ENCODE results near the gene SNTB2.
"Not testable (repeated sequence)": the region's sequence is repeated elsewhere in the genome, so short reads cannot be mapped to it uniquely, and the experiment has no call there.

SNTB2 gene

GRCh38 chr16:69186642-69187445 is at the start of gene SNTB2:
Gene SNTB2 (plus strand): TSS chr16:69187164. CDS start chr16:69187167, 3 bp downstream.
- peak; percentile 50 to 64 for DNase-seq (ENCODE audit: low read depth in 2 of 2)

DNA sequence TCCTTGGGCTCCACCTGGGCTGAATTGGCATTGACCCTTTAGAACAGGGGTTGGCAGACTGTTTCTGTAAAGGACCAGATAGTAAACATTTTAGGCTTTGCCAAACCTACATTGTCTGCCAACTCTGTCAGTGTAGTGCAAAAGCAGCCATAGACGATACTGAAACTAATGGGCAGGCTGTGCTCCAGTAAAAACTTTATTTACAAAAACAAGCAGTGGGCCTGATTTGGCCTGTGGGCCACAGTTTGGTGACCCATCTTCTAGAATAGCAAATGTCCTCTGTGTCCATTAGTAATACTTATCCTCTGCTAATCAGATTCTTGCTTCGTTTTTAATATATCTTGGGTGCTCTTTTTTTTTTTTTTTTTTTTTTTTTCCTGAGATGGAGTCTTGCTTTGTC is 48.4 kb upstream of the SNTB2 start:
- DNase-seq (ENCODE audit: low read depth in 2 of 2), result no peak

- not testable (repeated sequence) for DNase-seq (ENCODE audit: low read depth in 2 of 2)
Measured at GRCh38 chr16:69139464-69139863, 47.5 kb upstream of the SNTB2 start.

DNA sequence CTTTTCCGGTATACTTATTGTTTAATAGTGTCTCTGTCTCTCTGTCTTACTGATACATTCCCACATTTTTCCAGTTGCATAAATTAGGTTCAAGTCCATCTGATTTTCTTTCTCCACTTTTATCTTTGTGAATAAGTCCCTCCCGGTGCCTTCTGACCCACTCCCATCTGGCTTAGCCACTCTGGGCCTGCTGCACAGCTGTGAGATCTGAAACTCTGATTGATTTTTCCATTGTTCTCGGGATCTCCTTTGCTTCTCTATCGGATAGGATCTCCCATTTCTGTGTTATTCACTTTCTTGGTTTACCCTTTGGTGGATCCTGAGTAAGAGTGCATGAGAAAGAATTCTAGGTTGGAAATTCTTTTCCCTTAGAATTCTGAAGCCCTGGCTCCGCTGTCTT is 46.0 kb upstream of the SNTB2 start:
- no peak for DNase-seq (ENCODE audit: low read depth in 2 of 2)

- DNase-seq (ENCODE audit: low read depth in 2 of 2), result no peak
Measured at GRCh38 chr16:69141936-69142335, 45.0 kb upstream of the SNTB2 start.

DNA sequence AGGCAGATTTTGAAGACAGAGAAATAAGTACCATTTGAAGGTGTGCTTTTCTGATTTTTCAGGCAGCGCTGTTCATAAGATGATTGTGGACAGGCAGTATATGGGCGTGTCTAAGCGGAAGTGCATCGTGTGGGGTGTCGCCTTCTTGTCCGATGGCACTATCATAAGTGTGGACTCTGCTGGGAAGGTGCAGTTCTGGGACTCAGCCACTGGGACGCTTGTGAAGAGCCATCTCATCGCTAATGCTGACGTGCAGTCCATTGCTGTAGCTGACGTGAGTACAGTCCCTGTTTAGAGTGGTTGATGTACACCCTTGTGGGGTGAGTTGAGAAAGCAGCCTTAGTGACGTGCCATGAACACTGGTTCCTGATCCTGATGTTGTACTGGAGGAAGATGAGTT is 43.8 kb upstream of the SNTB2 start:
- DNase-seq (ENCODE audit: low read depth in 2 of 2), result no peak

DNA sequence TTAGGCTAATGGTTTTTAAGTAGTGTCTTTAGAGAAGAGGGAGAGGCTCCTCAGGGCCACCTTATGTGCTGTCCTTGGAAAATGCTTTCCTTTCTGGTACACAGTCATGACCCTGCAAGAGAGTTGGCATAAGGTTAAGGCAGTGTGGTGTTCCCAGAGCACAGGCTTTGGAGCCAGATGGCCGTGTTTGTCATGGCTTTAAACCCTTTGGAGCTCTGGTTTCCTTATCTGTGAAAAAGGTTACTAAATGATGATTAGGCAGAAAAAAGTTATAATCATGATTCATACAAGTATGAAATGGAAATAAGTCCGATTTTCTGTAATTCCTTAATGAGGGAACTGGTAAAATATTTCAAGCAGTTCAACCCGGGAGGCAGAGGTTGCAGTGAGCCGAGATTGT is 41.3 kb upstream of the SNTB2 start:
- DNase-seq (ENCODE audit: low read depth in 2 of 2), result no peak

- not testable (repeated sequence) for DNase-seq (ENCODE audit: low read depth in 2 of 2)
Measured at GRCh38 chr16:69149621-69150020, 37.3 kb upstream of the SNTB2 start.

DNA sequence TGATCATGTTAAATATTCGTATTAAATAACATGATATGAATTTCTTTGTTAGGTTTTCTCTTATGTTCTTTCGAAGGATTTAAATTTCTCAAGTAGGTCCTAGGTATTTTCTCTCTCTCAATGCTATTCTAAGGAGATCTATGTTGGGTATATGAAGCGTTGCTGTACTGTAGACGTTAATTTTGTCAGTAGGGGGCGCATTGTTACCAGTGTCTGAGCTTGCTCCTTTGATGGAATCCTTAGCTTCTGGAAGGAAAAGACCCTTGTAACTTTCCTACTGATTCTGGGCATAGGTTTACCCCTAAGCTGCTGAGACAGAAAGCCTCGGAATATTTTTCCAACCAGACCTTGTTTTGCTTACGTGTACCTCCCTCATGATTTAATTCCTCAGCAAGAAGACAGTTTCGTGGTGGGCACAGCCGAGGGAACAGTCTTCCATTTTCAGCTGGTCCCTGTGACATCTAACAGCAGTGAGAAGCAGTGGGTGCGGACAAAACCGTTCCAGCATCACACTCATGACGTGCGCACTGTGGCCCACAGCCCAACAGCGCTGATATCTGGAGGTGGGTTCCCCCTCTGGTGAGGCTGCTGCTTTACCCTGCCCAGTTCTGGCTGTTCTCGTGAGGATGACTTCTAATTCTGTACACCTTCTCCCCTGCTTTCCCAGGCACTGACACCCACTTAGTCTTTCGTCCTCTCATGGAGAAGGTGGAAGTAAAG is 36.7 kb upstream of the SNTB2 start:
- DNase-seq (ENCODE audit: low read depth in 2 of 2), result peak in 1 of 2 donors; percentile 10

- no peak for DNase-seq (ENCODE audit: low read depth in 2 of 2)
Measured at GRCh38 chr16:69157196-69157595, 29.8 kb upstream of the SNTB2 start.

DNA sequence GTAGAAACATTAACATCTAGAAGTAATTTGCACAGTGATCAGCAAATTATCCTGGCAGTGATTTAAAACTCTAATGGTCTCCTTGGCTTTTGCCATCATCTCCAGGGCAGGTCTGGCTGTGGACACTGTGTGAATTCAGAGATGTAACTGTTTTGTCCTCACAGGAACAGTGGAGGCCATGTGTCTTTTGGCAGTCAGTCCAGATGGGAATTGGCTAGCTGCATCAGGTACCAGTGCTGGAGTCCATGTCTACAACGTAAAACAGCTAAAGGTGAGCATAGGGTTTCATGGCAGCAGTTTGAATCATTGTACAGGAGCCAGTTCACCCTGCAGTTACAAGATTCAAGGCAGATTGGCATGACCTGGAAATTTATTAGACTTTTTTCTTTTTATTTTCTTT is 26.8 kb upstream of the SNTB2 start:
- no peak for DNase-seq (ENCODE audit: low read depth in 2 of 2)

GRCh38 chr16:69165584-69165983 is 21.4 kb upstream of the SNTB2 start:
- DNase-seq (ENCODE audit: low read depth in 2 of 2), result no peak

DNA sequence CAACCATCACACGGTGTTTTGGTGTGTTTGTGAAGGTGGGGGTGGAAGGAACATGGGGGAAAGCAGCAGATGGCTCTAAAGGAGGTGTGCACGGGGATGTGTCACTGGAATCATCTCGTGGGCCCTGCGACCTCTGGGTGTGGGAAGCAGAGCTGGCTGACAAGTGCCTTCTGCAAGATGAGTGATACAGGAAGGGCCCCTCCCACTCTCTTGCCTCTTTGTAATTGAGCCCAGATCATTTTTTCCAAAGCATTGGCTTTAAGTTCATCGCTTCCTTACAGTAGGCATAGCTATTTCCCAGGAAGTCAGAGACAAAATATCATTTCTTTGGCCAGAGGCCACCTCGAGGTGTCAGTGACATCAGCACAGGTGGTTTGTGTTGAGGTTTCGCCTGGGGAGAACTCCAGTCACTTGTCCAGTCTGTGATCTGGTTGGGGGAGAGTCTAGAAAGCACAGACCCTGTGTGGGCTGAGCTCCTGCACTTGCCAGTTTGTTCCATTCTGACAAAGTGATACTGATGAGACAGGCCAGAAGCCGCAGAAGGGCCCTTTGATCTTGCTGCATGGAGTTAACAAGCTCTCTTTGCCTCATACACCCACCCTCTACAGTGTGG is 20.6 kb upstream of the SNTB2 start:
- peak in 1 of 2 donors; percentile 10 for DNase-seq (ENCODE audit: low read depth in 2 of 2)

DNA sequence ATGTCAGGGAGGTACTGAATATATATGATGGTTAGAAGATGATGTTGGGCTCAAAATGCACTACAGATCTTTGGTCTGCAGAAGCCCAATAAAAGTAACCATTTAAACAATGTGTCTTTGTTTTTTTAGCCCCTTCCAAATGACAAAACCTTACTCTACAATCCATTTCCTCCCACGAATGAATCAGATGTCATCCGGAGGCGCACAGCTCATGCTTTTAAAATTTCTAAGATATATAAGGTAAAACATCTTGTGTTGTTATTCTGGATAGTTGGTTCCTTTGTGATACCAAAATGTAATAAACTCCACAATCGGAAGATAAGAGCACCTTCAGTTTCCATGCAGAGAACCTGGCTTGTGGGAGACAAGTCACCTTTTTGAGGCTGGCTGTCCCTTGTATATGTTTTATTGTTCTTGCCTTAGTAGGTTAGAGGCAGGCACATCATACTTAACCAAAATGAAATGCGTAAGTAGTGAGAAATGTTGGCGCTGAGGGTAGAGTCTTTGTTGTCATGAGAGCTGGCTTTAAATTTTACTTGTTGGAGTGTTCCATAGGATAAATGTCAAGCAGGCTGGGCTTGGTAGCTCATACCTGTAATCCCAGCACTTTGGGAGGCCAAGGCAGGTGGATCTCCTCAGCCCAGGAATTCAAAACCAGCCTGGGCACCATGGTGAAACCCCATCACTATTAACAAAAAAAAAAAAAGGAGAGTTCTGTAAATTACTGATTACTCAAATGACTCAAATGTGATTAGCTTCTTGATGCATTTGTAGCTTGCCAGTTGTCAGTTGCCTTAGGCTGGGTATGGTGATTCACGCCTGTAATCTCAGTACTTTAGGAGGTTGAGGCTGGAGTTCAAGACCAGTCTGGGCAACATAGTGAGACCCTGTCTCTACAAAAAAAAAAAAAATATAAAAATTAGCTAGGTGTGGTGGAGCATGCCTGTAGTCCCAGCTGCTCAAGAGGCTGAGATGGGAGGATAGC is 19.7 kb upstream of the SNTB2 start:
- no peak for DNase-seq (ENCODE audit: low read depth in 2 of 2)

- DNase-seq (ENCODE audit: low read depth in 2 of 2), result no peak
Measured at GRCh38 chr16:69169051-69169450, 17.9 kb upstream of the SNTB2 start.

- no peak for DNase-seq (ENCODE audit: low read depth in 2 of 2)
Measured at GRCh38 chr16:69169607-69170352, 17.2 kb upstream of the SNTB2 start.

DNA sequence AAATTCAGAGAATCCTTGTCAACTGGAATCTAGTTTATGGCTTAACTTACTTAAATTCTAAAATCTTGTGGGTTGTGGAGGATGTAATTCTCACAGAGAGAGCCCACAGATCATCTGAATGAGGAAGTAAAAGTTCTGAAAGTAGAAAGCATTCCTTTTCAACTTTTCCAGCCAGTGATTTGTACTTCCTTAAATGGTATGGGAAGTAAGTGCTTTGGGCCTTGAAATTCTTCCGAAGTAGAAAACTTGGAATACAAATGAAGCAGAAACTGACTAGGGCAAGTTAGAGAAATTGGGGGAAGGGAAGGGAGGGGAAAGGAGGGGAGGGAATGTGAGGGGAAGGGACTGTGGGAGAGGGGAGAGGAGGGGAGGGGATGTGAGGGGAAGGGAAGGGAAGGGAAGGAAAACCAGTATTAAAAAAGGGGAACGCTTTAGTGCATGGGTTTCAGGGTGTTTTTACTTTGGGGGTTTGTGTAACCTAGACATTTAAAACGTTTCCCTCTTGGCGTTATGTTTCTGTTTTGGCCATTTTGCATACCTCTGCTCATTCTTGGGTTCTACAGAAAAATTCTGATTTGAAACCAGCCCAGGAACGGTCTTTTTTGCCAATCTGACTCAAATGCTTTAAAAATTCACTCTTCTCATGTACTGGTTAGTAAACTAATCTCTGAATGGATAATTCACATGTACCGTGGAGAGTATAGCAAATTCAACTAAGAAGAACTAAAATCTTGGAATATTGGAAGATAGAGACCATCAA is 15.5 kb upstream of the SNTB2 start:
- no peak for DNase-seq (ENCODE audit: low read depth in 2 of 2)

DNA sequence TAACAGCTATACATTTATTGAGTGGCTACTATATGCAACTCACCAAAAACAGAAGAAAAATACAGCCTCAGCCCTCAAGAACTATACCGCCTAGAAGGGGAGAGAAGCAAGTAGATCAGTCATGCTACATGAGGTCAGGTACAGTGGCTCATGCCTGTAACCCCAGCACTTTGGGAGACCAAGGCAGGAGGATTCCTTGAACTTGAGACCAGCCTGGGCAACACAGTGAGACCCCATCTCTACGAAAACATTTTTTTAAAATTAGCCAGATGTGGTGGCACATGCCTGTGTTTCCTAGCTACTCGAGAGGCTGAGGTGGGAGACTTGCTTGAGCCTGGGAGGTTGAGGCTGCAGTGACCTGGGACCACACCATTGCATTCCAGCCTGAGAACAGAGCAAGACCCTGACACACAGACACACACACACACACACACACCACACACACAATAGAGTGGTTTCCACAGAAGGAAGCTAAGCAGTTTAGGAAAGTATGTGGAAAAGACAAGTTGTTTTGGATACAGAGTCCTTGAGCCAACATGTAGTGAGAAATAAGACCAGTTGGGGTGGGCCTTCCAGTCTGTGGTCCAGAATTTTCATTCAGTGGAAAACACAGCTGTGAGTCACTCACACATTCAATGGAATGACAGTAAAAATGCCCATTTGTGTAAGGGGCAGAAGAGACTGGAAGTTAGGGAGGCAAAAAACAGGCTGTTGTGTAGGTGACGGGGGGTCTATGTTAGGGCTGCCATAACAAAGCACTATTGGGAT is 10.7 kb upstream of the SNTB2 start:
- no peak for DNase-seq (ENCODE audit: low read depth in 2 of 2)

GRCh38 chr16:69179328-69180010 is 7.5 kb upstream of the SNTB2 start:
- no peak for DNase-seq (ENCODE audit: low read depth in 2 of 2)
